ENCODE data around the gene ZNF106.

ZNF106 gene

GRCh38 chr15:42405863-42406482, 85.0 kb downstream of the ZNF106 start:
- no peak for DNase-seq (ENCODE audit: low read depth)

GRCh38 chr15:42404461-42405235, 86.3 kb downstream of the ZNF106 start:
- DNase-seq (ENCODE audit: low read depth), result no peak

- DNase-seq (ENCODE audit: low read depth), result no peak
Observed at GRCh38 chr15:42403389-42403788, 87.6 kb downstream of the ZNF106 start.

- DNase-seq (ENCODE audit: low read depth), result no peak
Observed at GRCh38 chr15:42402455-42403205, 88.3 kb downstream of the ZNF106 start.

GRCh38 chr15:42401544-42402454, 89.1 kb downstream of the ZNF106 start:
- DNase-seq (ENCODE audit: low read depth), result no peak

GRCh38 chr15:42395838-42396237, 95.1 kb downstream of the ZNF106 start:
- DNase-seq (ENCODE audit: low read depth), result no peak

GRCh38 chr15:42394106-42394505, 96.8 kb downstream of the ZNF106 start:
- no peak for DNase-seq (ENCODE audit: low read depth)

GRCh38 chr15:42392309-42393024, 98.5 kb downstream of the ZNF106 start:
- DNase-seq (ENCODE audit: low read depth), result no peak

- peak; percentile 24 for DNase-seq (ENCODE audit: low read depth)
Observed at GRCh38 chr15:42387603-42388002, 103.3 kb downstream of the ZNF106 start.

GRCh38 chr15:42385980-42386700, 104.8 kb downstream of the ZNF106 start:
- peak; percentile 50 for DNase-seq (ENCODE audit: low read depth)

- DNase-seq (ENCODE audit: low read depth), result peak; percentile 62
Observed at GRCh38 chr15:42385206-42385979, 105.5 kb downstream of the ZNF106 start.

- no peak for DNase-seq (ENCODE audit: low read depth)
Observed at GRCh38 chr15:42384597-42384996, 106.3 kb downstream of the ZNF106 start.

GRCh38 chr15:42378011-42378410, 112.9 kb downstream of the ZNF106 start:
- DNase-seq (ENCODE audit: low read depth), result no peak

- no peak for DNase-seq (ENCODE audit: low read depth)
Observed at GRCh38 chr15:42375941-42376340, 115.0 kb downstream of the ZNF106 start.

- no peak for DNase-seq (ENCODE audit: low read depth)
Observed at GRCh38 chr15:42375252-42375651, 115.7 kb downstream of the ZNF106 start.

GRCh38 chr15:42374810-42375209, 116.1 kb downstream of the ZNF106 start:
- DNase-seq (ENCODE audit: low read depth), result no peak

- no peak for DNase-seq (ENCODE audit: low read depth)
Observed at GRCh38 chr15:42373936-42374335, 117.0 kb downstream of the ZNF106 start.

GRCh38 chr15:42373274-42373673, 117.7 kb downstream of the ZNF106 start:
- DNase-seq (ENCODE audit: low read depth), result peak; percentile 32

GRCh38 chr15:42371096-42371495, 119.8 kb downstream of the ZNF106 start:
- peak; percentile 50 for DNase-seq (ENCODE audit: low read depth)

GRCh38 chr15:42368096-42368495, 122.8 kb downstream of the ZNF106 start:
- peak; percentile 60 for DNase-seq (ENCODE audit: low read depth)

All from EH (cell line).